ENCODE results near the gene ZDHHC11. TPM values are rescaled to one million over a fixed set of nuclear protein-coding genes. Genes with fewer than 3 reads are reported as not detected.

ZDHHC11 gene
- total and polyA plus RNA-seq, 12 donors, result 0.57 to 8.6 (median 2.9) TPM; not detected in 2

DNA sequence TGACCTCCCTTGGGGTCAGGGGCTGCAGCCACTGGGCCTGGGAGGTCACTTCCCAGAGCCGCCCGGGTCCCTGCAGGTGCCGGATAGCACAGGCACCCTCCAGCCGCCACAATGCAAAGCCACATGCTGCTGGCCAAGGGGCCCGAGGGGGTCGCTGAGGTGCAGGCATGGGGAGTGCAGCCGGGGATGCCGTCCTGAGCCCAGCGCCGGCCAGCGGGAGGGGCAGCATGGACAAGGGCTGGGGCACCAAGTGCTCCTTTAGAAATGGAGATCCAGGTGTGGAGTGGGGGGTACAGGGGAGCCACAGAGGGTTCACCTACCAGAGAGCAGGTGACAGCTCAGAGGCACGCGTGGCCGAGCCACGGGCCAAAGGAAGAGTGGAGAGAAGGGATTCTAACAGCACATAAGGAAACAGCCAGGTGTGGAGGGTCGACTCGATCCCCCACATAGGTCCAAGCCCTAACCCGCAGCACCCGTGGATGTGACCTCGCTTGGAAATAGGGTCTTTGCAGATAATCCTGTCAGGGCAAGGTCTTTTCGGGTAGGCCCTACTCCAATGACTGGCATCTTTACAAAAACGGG is 90.9 kb downstream of the ZDHHC11 start:
- TF ChIP-seq, protein P1, sequence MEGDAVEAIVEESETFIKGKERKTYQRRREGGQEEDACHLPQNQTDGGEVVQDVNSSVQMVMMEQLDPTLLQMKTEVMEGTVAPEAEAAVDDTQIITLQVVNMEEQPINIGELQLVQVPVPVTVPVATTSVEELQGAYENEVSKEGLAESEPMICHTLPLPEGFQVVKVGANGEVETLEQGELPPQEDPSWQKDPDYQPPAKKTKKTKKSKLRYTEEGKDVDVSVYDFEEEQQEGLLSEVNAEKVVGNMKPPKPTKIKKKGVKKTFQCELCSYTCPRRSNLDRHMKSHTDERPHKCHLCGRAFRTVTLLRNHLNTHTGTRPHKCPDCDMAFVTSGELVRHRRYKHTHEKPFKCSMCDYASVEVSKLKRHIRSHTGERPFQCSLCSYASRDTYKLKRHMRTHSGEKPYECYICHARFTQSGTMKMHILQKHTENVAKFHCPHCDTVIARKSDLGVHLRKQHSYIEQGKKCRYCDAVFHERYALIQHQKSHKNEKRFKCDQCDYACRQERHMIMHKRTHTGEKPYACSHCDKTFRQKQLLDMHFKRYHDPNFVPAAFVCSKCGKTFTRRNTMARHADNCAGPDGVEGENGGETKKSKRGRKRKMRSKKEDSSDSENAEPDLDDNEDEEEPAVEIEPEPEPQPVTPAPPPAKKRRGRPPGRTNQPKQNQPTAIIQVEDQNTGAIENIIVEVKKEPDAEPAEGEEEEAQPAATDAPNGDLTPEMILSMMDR (IDR thresholded peaks at IDR 0.05), result no peak
- no peak for TF ChIP-seq POLR2A (IDR thresholded peaks at IDR 0.05)
- H3K27ac ChIP-seq, result no peak overlapping the region
- no peaks in the 10 kb centered on the region for H3K27me3 ChIP-seq
- no peak overlapping the region for H3K4me3 ChIP-seq
- H3K36me3 ChIP-seq (replicated peaks in 1 of 2), result no peaks in the 10 kb centered on the region
- 87 to 92% (median 91%) methylated on average over 22 of the region's 22 CpGs for WGBS, 4 donors
- H3K4me1 ChIP-seq (replicated peaks in 1 of 2), result peaks cover 0 to 20% of the 10 kb centered on the region in 2 donors
- no peaks in the 10 kb centered on the region for H3K9me3 ChIP-seq (replicated peaks in 1 of 3)
- DNase-seq, result peak in 2 of 7 donors; percentile 15 to 48
- intact Hi-C loops (cut with DNase I), result no loop called here

DNA sequence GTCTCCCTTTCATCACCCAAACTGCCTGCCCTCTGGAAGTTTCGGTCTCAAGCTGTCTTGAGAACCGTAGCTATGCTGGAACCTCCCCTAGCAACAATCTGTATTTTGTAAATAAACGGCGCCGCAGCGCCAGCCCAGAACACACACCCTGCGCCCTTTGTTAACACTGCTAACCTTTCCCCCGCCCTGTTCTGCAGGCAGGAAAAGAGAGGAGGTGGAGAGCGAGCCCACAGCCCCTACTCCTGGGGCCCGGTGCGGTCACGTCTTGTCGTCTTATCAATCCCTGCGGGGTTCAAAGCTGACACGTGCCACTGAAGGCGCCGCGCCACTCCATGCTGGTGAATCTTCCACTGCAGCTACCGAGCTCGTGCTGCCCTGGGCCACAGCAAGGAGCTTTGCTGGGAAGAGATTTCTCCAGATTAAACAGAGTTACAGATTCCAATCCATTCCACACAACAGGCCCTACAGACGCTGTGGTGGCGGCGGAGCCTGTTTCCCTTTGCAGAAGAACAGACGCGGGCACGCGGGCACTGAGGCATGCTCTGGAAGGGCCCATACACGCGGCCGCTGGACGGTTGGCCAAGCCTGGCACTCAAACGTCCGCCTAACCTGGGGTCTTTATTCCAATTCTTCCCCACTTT is 91.6 kb downstream of the ZDHHC11 start:
- Histone ChIP-seq H3K27ac (peak overlapping the region in 1 of 5 donors; percentile 18), H3K4me1 (replicated peaks in 1 of 2) (peaks cover 0 to 20% of the 10 kb centered on the region in 2 donors), H3K36me3 (replicated peaks in 1 of 2) (no peaks in the 10 kb centered on the region), H3K9me3 (replicated peaks in 1 of 3) (no peaks in the 10 kb centered on the region), H3K4me3 (no peak overlapping the region), H3K27me3 (no peaks in the 10 kb centered on the region)
- peak in 3 of 7 donors; percentile 28 to 75 (median 32) for DNase-seq
- intact Hi-C loops (cut with DNase I), result no loop called here
- WGBS, 4 donors, result 59 to 70% (median 63%) methylated on average over 33 of the region's 33 CpGs
- no peak for TF ChIP-seq POLR2A (IDR thresholded peaks at IDR 0.05)
- TF ChIP-seq, protein P1 (IDR thresholded peaks at IDR 0.05), result no peak

DNA sequence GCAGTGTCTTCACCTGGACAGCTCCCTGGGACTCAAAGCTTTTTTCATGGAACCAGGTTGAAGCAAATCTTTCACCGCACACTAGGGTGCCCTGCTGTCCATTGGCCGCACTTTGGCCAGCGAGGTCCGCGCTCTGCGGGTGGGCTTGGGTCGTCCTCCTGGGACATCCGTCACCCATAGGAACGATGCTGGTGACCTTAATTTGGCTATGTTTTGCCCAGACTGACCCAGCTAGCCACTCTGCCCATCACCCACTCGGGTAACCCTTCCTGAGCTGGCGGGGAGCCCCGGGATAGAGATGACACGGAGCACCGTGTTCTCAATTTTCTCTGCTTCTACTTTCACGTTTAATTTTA is 92.1 kb downstream of the ZDHHC11 start:
- intact Hi-C loops (cut with DNase I), result no loop called here
- TF ChIP-seq, protein P1 (IDR thresholded peaks at IDR 0.05), result no peak
- Histone ChIP-seq H3K9me3 (replicated peaks in 1 of 3) (no peaks in the 10 kb centered on the region), H3K4me3 (no peak overlapping the region), H3K27me3 (no peaks in the 10 kb centered on the region), H3K4me1 (replicated peaks in 1 of 2) (peaks cover 0 to 20% of the 10 kb centered on the region in 2 donors), H3K27ac (peak overlapping the region in 1 of 5 donors; percentile 18), H3K36me3 (replicated peaks in 1 of 2) (no peaks in the 10 kb centered on the region)
- DNase-seq, result no peak
- WGBS, 4 donors, result 74 to 88% (median 83%) methylated on average over 15 of the region's 15 CpGs

DNA sequence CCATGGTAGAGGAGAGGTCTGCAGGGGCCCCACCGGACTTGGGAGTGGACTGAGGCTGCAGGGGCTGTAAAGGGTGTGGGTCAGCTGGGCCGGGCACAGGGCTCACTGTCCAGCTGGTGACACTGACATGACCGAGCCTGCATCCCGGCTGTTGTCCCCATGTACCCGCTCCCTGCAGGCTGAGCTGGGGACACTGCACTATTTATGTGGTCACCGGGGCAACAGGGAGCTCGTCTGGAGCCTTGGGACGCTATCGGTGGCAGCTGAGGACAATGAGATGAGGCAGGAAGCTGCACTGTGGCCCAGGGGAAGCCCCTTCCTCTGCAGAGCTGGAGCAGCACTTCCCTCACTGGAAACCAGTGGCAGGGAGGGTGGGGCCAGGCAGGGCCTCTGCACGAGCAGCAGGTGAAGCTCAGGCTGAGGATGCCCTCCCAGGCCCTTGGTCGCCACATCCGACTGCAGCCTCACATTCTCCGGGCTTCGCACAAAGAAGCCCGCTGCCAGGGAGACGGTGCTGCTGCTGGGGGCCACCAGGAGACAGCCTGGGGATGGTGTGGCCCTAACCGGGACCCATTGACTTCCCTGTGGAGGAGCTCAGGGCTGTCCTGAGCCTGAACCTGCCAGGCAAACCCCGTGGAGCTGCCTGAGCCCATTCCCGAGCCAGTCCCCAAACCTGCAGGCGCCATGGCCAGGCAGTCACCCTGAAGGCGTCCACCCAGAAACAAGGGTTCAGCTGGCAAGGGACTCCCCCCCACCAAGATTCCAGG is 92.7 kb downstream of the ZDHHC11 start:
- intact Hi-C loops (cut with DNase I), result no loop called here
- Histone ChIP-seq H3K27ac (peak overlapping the region in 1 of 5 donors; percentile 10), H3K27me3 (no peaks in the 10 kb centered on the region), H3K9me3 (replicated peaks in 1 of 3) (no peaks in the 10 kb centered on the region), H3K4me1 (replicated peaks in 1 of 2) (peaks cover 0 to 20% of the 10 kb centered on the region in 2 donors), H3K4me3 (no peak overlapping the region), H3K36me3 (replicated peaks in 1 of 2) (no peaks in the 10 kb centered on the region)
- 64 to 76% (median 68%) methylated on average over 17 to 21 of the region's 21 CpGs for WGBS, 4 donors
- TF ChIP-seq, protein P1 (IDR thresholded peaks at IDR 0.05), result no peak
- TF ChIP-seq POLR2A (IDR thresholded peaks at IDR 0.05), result no peak
- DNase-seq, result peak in 5 of 7 donors; percentile 16 to 94 (median 32)
